Activated naive CD4-positive, alpha-beta T cell (primary cell): ENCODE results near the gene KLHL25.
"Not testable (repeated sequence)": the region's sequence is repeated elsewhere in the genome, so short reads cannot be mapped to it uniquely, and the experiment has no call there.

Experiments used
- DNase-seq, 4 experiments: peaks; one replicate each; lab custom pipeline; 2025; lab: John Stamatoyannopoulos, UW

KLHL25 gene, protein sequence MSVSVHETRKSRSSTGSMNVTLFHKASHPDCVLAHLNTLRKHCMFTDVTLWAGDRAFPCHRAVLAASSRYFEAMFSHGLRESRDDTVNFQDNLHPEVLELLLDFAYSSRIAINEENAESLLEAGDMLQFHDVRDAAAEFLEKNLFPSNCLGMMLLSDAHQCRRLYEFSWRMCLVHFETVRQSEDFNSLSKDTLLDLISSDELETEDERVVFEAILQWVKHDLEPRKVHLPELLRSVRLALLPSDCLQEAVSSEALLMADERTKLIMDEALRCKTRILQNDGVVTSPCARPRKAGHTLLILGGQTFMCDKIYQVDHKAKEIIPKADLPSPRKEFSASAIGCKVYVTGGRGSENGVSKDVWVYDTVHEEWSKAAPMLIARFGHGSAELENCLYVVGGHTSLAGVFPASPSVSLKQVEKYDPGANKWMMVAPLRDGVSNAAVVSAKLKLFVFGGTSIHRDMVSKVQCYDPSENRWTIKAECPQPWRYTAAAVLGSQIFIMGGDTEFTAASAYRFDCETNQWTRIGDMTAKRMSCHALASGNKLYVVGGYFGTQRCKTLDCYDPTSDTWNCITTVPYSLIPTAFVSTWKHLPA

DNA sequence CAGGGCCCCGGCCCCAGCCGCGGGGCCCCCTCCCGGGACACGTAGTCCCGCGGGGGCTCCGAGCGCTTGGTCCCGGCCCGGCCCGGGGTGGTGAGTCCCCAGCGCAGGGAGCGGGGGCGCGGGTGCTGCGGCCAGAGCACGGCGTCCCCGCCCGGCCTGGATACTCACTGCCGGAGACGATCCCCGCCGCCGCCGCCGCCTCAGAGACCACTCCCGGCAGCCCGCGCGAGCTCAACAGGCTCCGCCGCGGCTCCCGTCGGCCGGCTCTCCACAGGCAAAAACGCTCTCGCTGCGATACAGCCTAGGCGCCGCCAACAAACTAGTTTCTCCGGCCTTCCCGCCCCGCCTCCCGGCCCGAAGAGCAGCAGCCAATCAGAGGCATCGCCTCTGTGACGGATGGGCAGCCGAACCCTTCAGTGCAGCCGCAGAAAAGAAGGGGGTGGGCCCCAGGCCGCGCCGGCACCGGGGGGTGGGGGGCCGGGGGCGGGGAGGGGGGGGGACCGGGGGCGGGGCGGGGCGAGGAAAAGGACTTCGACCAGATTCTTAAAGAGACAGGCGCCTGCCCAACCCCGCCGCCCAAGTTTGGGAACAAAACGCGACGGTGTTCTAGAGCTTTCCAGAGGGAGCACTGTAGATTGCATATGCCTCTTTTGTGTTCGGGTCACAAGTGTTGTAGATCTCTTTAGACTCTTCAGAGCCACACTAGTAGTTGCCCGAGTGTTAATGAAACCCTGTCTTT is at the start of gene KLHL25:
Gene KLHL25, minus strand, starts transcription at position 328 of the 739 bp plus-strand sequence. CDS start 25,115 bp downstream, outside the sequence.
- DNase-seq = peak; percentile 68 to 87 (median 80)

DNA sequence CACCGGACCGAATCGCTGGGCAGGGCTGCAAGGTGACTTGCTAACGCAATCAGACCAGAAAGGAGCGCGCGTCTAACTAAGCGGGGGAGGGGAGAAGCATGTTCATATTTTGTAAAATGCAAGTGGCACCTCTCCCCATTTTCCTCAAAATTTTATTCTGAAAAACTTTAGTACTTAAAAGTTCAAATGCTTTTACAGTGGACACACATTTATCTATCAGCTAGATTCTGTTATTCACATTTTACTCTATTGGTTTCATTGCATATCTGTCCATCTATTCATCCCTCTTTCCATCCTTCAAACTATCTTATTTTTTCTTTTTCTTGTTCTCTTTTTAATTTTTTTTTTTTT is 46.1 kb upstream of the KLHL25 start:
- DNase-seq = no peak

DNA sequence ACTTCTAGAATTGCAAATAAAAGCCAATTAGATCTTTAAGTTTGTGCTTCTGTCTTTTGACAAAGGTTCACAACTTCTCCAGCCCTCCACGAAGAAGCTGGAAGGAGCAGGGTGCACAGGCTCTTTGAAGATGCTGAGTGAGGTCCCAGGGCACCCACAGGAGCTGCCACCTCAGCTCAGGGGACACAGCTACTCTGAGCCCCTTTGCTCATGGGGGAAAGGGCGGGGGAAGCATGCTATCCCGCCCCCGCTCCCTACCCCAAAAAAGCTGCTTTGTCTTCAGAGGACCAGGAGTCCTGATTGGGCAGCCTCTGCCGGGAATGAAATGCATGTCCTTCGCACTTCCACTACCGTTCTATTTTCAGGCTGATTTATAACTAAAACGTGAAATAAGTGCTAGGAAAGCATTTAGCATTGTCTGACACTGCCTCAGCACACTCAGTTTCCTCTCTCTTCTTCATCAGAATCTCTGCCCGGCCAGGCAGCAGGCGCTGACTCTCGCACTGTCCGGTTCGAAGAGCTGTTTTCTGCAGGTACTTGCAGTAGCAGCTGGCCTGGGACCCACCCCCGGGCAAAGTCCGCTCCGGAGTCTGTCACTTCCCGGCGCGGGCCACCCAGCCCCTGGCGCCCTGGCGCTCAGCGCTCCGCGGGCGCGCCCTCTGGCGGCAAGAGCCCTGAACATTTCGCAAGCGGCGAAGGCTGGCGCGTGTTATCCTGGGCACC is 45.5 kb upstream of the KLHL25 start:
- DNase-seq = peak; percentile 62 to 76 (median 65)

DNA sequence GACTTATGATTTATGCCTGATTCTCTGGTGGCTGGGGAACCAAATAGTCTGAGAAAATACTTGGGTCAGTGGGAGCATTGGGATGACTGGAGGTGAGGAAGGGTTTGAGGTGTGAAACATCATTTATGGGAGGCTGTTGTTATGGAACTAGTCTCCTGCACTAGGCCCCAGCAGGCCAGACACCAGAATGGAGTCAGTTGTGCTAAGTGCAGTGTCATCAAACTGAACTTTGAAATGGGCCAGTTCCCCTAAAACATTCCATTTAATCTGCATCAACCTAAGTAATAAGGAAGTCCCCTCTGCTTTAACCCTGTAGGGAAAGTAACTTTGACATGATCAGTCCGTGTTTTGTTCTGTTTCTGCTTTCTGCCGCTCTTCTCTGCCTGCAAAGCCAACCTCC is 44.9 kb upstream of the KLHL25 start:
- no peak for DNase-seq

DNA sequence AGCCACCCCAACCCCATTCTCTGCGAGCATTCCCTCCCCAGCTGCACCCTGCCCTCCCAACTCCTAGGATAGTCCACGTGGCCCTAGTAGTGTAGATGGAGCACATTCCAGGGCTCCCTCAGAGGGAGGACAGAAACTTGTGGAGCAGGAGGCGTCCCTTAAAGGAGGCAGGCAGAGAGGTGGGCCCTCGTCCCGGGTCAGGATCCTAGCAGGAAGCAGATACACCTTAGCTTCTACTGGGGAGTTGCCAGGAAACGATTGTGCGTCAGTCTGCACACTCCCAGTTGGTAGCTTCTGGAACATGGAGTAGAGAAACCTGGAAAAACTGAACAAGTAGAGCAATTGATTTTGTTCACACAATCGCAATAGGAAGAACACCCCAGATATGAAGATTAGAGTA is 43.9 kb upstream of the KLHL25 start:
- no peak for DNase-seq

DNA sequence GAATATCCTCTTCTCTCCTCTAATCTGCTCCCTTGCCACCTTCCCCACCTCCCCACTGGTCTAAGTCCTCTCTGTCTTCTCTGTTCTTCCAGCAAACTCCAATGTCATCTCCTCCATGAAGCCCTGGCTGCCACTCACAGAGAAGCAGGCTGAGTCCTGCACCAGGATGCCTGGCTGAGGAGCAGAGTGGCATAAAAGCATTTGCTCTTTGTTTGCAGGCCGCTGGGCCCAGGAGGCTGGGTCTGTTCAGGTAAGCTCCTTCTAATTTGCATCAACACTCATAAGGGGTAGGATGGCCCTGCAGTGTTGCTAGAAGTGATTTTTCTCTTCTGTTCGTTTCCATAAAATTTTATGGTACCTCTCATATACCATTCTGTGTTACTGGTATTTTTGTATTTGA is 43.2 kb upstream of the KLHL25 start:
- DNase-seq = no peak

DNA sequence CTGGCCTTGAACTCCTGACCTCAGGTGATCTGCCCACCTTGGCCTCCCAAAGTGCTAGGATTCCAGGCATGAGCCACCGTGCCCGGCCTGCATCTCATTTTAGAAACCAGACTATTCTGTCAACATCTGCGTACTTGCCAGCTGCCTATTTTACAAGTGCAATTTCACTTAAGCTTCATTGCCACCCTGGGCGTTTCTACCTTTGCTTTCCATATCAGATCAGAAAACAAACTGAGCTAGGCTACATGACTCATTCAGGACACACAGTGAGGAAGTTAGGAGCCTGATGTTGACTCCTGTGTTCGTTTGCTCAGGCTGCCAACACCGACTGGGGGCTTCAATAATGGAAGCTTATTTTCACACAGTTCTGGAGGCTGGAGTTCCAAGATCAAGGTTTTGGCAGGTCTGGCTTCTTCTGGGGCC is 42.3 kb upstream of the KLHL25 start:
- no peak for DNase-seq

DNA sequence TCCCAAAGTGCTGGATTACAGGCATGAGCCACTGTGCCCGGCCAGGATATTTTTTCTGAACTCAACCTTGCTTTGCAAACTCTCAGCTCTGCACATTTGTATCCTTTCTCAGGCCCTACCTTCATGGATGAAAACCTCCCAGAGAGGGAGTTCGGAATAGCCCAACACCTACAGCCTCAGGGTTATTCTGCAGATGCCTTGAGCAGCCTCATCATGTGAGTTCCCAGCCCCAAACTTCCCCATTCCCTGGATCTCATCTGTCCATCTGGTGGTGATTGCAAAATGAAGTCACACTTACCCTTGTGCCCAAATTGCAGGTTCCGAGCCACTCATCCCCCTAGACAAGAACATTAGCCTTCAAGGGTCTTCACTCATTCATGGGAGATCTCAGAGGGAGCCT is 39.9 kb upstream of the KLHL25 start:
- no peak for DNase-seq

DNA sequence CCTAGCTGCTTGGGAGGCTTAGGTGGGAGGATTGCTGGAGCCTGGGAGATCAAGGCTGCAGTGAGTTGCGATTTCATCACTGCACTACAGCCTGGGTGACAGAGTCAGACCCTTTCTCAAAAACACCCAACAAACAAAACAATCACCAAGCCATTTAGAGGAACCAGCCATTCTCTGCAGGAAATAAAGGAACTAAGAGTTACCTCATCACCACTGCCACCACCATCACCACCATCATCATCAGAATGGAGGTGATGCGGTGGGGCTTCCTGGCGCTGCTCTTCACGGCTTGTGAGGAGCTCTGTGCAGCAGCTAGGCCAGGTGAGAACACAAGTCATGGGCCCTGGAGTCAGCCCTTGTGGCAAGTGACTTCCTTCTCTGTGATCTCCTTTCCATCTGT is 37.7 kb upstream of the KLHL25 start:
- no peak for DNase-seq

DNA sequence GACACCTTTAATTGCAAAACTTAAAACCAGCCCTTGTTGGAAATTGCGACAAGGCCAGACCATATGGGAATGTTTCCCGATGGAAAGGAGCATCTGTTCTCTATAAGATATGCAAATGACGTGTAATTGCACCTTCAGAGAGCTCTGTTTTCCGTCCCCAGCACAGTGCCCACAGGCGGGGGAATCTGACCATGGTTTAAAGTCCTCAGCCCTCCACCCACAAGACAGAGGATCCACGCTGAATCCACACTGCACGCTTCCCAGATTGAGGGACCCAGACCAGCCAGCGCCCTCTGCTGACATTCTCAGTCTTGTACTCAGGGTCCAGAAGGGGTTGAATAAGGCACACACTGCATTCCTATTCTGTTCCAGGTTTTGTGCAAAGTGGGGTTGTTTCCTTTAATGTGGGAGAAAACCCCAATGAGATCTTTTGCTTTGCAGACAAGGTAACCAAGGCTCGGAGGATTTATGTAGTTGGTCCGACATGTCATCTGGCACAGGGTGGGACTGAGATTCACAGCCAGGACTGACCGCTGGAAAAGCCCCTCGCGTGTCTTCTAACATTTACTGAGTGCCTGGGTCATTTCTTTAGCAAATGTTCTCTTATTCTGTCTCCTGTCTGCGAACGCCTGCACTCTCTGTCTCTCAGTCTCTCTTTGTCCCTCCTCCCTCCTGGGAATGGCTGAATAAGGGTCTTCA is 36.8 kb upstream of the KLHL25 start:
- peak in 1 of 4 experiments; percentile 13 for DNase-seq

DNA sequence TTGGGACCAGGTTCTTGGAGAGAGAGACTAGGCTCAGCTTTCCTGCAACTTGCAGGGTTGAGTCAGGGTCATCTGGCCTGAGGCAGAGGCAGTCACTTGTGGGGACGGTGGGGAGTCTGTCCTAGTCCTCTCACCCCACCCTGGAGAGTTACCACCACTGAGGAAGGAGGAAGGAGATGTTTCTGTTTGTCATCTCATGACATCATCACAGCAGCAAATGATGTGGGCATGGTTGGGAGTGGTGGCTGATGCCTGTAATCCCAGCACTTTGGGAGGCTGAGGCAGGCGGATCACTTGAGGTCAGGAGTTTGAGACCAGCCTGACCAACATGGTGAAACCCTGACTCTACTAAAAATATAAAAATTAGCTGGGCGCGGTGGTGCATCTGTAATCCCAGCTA is 35.0 kb upstream of the KLHL25 start:
- DNase-seq = not testable (repeated sequence)

DNA sequence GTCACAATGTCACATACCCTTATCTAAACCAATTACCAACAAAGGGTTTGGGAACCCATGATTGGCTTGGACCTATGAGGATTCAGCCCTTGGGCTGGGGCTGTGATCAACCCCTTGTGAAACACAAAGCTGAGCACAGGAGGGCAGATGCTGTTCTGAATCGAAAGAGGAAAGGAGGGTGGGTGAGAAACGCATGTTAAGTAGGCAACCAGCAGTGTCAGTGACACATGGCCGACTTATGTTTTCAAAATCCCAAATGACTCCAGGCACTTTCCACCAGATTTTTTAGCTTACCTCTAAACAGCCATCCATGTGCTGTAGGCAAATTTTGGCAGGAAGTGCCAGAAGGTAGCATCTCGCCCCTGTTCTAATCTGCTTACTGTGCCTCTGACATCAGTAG is 34.1 kb upstream of the KLHL25 start:
- no peak for DNase-seq

DNA sequence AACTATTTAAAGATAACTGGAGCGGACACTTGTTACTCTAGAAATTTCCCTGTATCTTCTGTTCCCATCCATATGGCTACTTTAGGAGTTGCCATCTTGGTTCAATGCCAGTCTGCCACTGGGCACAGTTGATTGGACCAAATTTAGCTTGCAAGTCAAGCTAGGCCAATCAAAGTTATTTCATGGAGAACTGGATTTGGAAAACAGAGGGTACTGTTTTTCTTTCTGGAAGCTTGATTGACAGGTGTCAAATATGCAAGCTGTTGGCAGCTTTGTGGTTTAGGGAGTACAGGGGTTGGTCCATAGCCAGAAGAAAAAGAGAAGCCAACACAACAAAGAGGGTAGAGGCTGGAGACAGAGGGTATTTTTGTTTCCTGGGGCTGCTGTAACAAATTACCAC is 33.4 kb upstream of the KLHL25 start:
- no peak for DNase-seq

DNA sequence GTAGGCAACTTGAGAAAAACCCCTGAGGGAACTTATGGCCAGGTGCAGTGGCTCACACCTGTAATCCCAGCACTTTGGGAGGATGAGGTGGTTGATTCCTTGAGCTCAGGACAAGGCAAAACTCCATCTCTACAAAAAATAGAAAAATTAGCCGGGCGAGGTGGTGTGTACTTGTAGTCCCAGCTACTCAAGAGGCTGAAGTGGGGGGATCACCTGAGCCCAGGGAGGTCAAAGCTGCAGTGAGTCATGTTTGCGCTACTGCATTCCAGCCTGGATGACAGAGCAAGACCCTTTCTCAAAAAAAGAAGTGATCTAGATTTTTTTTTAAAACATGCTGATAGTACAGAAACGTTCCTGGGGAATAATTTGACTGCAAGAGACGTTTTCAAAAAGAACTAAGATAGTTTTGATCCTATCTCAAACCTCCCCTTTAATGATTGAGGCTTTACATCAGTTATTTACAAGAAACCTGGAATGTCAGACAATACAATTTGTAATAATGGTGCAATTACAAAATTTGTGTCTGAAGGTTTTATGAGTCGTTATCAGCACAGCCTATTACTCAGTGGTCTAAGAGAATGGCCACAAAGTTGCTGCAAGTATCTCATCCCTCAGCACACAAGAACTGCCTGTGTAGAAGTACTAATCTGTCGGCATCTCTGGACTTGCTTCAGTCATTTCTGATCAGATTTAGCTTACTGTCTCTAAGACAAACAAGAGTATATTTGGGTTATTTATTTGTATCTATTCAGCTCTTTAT is 32.2 kb upstream of the KLHL25 start:
- DNase-seq = no peak

DNA sequence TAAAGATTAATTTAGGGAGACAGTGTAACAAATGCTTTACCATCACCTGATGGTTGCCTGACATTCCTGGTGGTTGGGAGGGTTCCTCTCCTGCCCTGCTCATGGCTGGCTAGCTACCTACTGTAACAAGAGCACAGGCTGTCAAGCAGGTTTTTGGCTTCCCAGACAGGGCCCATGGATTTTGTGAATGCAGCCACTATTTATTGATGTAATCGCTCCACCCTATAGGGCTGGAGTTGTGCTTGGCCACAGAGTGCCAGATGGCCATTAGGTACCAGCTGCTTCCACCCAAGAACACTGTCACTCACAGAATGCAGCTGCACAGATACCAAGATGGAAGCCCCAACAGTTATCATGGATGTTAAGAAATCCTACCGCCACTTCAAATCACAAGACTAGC is 31.0 kb upstream of the KLHL25 start:
- no peak for DNase-seq

DNA sequence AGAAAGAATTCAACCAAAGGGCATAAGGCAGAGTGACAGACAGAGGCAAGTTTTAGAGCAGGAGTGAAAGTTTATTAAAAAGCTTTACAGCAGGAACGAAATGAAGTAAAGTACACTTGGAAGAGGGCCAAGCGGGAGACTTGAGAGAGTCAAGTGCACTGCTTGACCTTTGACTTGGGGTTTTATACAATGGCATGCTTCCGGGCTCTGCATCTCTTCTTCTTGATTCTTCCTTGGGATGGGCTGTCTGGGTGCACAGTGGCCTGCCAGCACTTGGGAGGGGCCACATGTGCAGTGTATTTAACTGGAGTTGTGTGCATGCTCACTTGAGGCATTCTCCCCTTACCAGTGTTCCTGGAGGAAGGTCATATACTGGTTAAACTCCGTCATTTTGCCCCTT is 30.4 kb upstream of the KLHL25 start:
- DNase-seq = no peak

DNA sequence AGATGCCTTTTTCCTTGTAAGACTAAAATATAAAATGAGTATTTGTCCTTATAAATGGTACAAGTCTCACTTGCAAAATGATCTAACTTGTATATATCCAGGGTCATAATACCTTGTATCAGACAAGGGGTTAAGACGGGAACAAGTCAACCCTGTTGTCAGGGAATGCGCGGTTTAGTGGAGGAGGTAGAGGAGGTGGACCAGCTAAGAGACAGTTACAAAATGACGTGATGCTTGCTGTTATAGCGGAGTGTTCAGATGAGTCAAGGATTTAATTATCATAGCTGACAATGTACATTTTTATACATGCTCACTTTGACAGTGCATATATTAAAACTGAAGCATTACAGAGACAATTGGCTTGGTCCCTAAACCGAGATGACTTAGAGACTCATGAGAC is 26.8 kb upstream of the KLHL25 start:
- DNase-seq = no peak

DNA sequence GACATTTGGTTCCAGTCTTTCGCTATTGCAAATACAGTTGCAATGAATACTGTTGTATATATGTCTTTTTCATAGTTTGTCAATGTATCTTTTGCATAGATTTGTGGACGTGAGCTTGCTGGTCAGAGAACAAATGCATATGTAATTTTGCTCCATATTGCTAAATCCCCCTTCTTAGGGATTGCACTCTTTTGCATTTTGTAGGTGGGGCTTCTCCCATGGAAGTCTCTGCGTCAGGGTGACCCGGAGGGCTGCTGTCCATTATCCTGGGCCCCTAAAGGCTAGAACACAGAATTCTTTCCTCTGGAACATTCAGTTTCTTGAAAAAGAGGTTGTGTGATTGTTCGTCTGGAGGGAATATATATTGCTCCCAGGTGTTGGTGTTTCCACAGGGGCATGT is 25.2 kb upstream of the KLHL25 start:
- DNase-seq = no peak

DNA sequence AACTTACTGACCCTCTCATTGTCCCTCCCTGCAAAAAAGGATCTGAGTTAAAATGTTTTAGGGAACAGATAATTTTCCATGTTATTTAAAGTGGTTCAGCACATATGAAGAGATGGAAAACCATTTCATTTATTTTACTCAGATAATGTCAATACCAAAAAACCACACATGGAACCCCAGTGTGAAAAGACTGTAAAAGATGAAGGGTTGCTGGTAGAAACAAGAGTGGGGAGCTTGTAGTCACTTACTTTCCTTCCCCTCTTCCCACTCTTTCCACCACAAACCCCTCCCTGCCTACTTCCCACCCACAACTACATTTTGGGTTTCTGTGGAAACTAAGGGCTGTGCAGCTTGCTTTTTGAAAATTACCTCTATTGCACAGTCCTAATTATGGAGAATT is 18.5 kb upstream of the KLHL25 start:
- no peak for DNase-seq

DNA sequence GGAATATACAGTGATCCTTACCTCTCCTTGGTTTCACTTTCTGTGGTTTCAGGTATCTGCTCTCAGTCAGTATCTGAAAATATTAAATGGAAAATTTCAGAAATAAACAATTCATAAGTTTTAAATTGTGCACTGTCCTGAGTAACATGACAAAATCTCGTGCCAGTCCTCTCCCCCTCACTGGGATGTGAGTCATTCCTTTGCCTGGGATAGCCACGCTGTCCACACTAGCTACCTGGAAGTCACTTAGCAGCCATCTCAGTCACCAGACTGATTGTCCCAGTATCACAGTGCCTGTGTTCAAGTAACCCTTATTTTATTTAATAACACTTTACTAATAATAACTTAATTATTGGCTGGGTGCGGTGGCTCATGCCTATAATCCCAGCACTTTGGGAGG is 15.3 kb upstream of the KLHL25 start:
- no peak for DNase-seq

DNA sequence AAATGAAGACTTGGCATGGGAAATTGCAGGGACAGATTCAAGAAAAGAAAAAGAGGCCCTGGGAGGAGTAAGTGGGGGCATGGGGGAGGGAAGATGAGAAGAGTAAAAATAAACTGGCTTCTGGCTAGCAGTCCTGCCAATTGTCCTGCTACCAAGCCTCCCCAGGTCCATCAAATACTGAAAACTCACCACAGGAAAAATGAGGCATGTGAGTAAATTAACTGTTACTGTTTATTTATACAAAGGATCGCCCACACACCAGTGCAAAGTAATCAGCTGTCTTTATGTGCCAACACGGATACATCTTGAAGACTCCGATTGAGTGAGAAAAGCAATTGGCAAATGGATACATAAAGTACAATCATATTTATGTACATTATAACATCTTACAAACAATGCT is 10.7 kb upstream of the KLHL25 start:
- DNase-seq = no peak
